PC-3 (cell line): Measurements from ENCODE around the gene TMEM161A. TPM values are rescaled to one million over a fixed set of nuclear protein-coding genes. Genes with fewer than 3 reads are reported as not detected.

Experiments
- ATAC-seq: fragments of 200-7000 bp; cut with Tn5 transposase; 2 replicates; pipeline ENCODE4 v1.9.1; 2020; ENCODE audit warnings: mild to moderate bottlenecking, moderate library complexity
- BruUV-seq: library from RNA; stranded (reverse); fragments of 400-500 nt; replicated peaks from 2 replicates; lab custom pipeline; 2021; lab: Mats Ljungman, UMichigan
- CTCF ChIA-PET: fragments of 300-600 bp; sonication (Branson Sonifier 250); formaldehyde crosslinking; loops from one replicate; lab custom pipeline; 2022; ENCODE audit warnings: antibody characterized with exemption; lab: Charles Lee
- POLR2A ChIA-PET: fragments of 300-600 bp; sonication (Branson Sonifier 250); formaldehyde crosslinking; loops from one replicate; lab custom pipeline; 2022; ENCODE audit warnings: antibody characterized with exemption; ENCODE audit not compliant: unreplicated experiment; lab: Charles Lee
- DNase-seq: peaks from one replicate; pipeline ENCODE4 v3.0.0-alpha.2; 2015
- H2AFZ ChIP-seq: fragments of 300-600 bp; sonication (generic); 2 replicates; pipeline ENCODE4 v1.6.0; 2016; ENCODE audit warnings: antibody characterized with exemption, low read length
- H3F3A ChIP-seq: fragments of 300-600 bp; sonication (generic); one replicate; pipeline ENCODE4 v1.6.0; 2017; ENCODE audit warnings: antibody characterized with exemption, low read length, control low read depth, mild to moderate bottlenecking; ENCODE audit not compliant: unreplicated experiment
- H3K27ac ChIP-seq: fragments of 300-600 bp; sonication (generic); 2 replicates; pipeline ENCODE4 v1.5.1; 2016; ENCODE audit warnings: mild to moderate bottlenecking, low read length
- H3K27me3 ChIP-seq: fragments of 300-600 bp; sonication (generic); 2 replicates; pipeline ENCODE4 v1.6.1; 2016; ENCODE audit warnings: low read length, mixed read lengths
- H3K36me3 ChIP-seq: fragments of 300-600 bp; sonication (generic); 2 replicates; pipeline ENCODE4 v1.6.1; 2016; ENCODE audit warnings: low read depth, mixed run types, low read length, mixed read lengths
- H3K4me1 ChIP-seq: fragments of 300-600 bp; sonication (generic); 2 replicates; pipeline ENCODE4 v1.5.1; 2016; ENCODE audit warnings: low read length; ENCODE audit not compliant: insufficient read depth
- H3K4me2 ChIP-seq: fragments of 300-600 bp; sonication (generic); 2 replicates; pipeline ENCODE4 v1.6.0; 2016; ENCODE audit warnings: low read length
- H3K4me3 ChIP-seq: fragments of 300-600 bp; sonication (generic); 2 replicates; pipeline ENCODE4 v1.5.1; 2016; ENCODE audit warnings: mild to moderate bottlenecking, low read length, mixed read lengths
- H3K79me2 ChIP-seq: fragments of 300-600 bp; sonication (generic); 2 replicates; pipeline ENCODE4 v1.6.1; 2017; ENCODE audit warnings: low read length, mixed read lengths
- H3K9ac ChIP-seq: fragments of 300-600 bp; sonication (generic); 2 replicates; pipeline ENCODE4 v1.6.0; 2016; ENCODE audit warnings: mild to moderate bottlenecking, low read length
- H3K9me2 ChIP-seq: fragments of 300-600 bp; sonication (generic); replicated peaks from 2 replicates; pipeline ENCODE4 v1.6.1; 2016; ENCODE audit warnings: mixed run types, low read length, mixed read lengths
- H3K9me3 ChIP-seq: fragments of 300-600 bp; sonication (generic); 2 replicates; pipeline ENCODE4 v1.6.1; 2016; ENCODE audit warnings: low read length, mixed read lengths
- H4K20me1 ChIP-seq: fragments of 300-600 bp; sonication (generic); 2 replicates; pipeline ENCODE4 v1.6.1; 2016; ENCODE audit warnings: low read length, mixed read lengths
- EZH2 ChIP-seq: fragments of 300-600 bp; sonication (generic); IDR thresholded peaks from one replicate; pipeline ENCODE4 v1.6.1; 2017; ENCODE audit warnings: antibody characterized with exemption, mild to moderate bottlenecking, low read length; ENCODE audit not compliant: unreplicated experiment
- EZH2phosphoT487 ChIP-seq: fragments of 300-600 bp; sonication (generic); IDR thresholded peaks from 2 replicates; pipeline ENCODE4 v1.6.1; 2018; ENCODE audit warnings: mild to moderate bottlenecking, antibody characterized with exemption, low read length, borderline replicate concordance
- intact Hi-C: fragments of 100-400 bp; cut with micrococcal nuclease; formaldehyde crosslinking; loops from 2 replicates; pipeline ENCODE4 v1.9.0; 2023
- total RNA-seq: library from RNA; depleted of rRNA; stranded (reverse); fragments of >200 nt; gene quantifications from 2 replicates; pipeline ENCODE4 v1.2.3, GENCODE V29; 2014
- TF ChIP-seq, protein P1 (sequence below): fragments of 300-600 bp; sonication (generic); conservative IDR thresholded peaks from 2 replicates; pipeline ENCODE4 v1.5.1; 2017; ENCODE audit warnings: antibody characterized with exemption, low read depth, mild to moderate bottlenecking, low read length

TMEM161A gene
- total RNA-seq, 1 experiment from 2014 or later = 49.9 TPM

DNA sequence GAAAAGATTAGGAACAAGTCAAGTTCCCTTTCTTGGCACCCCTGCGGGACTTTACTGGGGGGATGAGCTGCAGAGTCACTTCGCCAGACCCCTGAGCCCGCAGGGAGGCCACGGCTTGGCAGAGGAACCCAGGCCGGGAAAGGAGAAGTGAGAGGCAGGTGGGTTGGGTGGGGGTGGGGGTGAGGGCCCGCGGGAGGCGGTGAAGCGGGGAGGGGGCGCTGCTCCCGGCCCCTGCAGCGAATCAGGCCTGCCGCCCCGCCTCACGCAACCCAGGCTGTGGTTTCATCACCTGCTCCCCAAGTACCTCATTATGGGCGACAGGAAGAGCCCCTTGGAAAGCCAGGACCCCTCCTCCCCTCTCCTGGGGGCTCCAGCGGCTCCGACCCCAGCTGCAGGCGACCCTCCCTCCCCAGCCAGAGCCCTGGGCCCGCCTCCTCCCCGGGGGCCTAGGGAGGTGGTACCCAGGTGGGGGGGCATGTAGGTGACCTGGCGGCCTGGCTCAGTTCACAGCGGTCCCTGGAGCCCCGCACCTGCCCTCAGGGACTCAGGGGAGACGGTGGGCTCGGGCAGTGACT lies 22.3 kb upstream of the TMEM161A start:
- no peak for ATAC-seq
- H3K4me3 ChIP-seq = no peak overlapping the region
- no peaks in the 10 kb centered on the region for H3K9me2 ChIP-seq
- no peaks in the 10 kb centered on the region for H4K20me1 ChIP-seq
- H3K4me1 ChIP-seq = no peaks in the 10 kb centered on the region
- intact Hi-C loops = no loop called here
- ChIA-PET CTCF (no interaction called here), POLR2A (no interaction called here)
- no peak overlapping the region for H2AFZ ChIP-seq
- BruUV-seq = no TSS peak
- no peak for DNase-seq
- no peak overlapping the region for H3K9ac ChIP-seq
- no peak for TF ChIP-seq EZH2
- no peak for TF ChIP-seq EZH2phosphoT487
- TF ChIP-seq, protein P1, sequence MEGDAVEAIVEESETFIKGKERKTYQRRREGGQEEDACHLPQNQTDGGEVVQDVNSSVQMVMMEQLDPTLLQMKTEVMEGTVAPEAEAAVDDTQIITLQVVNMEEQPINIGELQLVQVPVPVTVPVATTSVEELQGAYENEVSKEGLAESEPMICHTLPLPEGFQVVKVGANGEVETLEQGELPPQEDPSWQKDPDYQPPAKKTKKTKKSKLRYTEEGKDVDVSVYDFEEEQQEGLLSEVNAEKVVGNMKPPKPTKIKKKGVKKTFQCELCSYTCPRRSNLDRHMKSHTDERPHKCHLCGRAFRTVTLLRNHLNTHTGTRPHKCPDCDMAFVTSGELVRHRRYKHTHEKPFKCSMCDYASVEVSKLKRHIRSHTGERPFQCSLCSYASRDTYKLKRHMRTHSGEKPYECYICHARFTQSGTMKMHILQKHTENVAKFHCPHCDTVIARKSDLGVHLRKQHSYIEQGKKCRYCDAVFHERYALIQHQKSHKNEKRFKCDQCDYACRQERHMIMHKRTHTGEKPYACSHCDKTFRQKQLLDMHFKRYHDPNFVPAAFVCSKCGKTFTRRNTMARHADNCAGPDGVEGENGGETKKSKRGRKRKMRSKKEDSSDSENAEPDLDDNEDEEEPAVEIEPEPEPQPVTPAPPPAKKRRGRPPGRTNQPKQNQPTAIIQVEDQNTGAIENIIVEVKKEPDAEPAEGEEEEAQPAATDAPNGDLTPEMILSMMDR = no peak
- H3K27ac ChIP-seq = no peak overlapping the region
- no peaks in the 10 kb centered on the region for H3K27me3 ChIP-seq
- H3K9me3 ChIP-seq = no peaks in the 10 kb centered on the region
- no peaks in the 10 kb centered on the region for H3K36me3 ChIP-seq
- no peak overlapping the region for H3K4me2 ChIP-seq
- no peaks in the 10 kb centered on the region for H3K79me2 ChIP-seq
- no peaks in the 10 kb centered on the region for H3F3A ChIP-seq

GRCh38 chr19:19159534-19159933 lies 21.3 kb upstream of the TMEM161A start:
- ChIA-PET CTCF (no interaction called here), POLR2A (no interaction called here)
- Histone ChIP-seq H3K9ac (no peak overlapping the region), H3K9me3 (no peaks in the 10 kb centered on the region), H3K36me3 (no peaks in the 10 kb centered on the region), H3K27ac (no peak overlapping the region), H3K4me2 (no peak overlapping the region), H3K9me2 (no peaks in the 10 kb centered on the region), H3K79me2 (no peaks in the 10 kb centered on the region), H3K4me3 (no peak overlapping the region), H3K4me1 (no peaks in the 10 kb centered on the region), H2AFZ (no peak overlapping the region), H3F3A (no peaks in the 10 kb centered on the region), H3K27me3 (no peaks in the 10 kb centered on the region), H4K20me1 (no peaks in the 10 kb centered on the region)
- no TSS peak for BruUV-seq
- TF ChIP-seq EZH2 = no peak
- TF ChIP-seq, protein P1 = no peak
- TF ChIP-seq EZH2phosphoT487 = no peak
- no peak for DNase-seq
- intact Hi-C loops = no loop called here
- ATAC-seq = no peak

GRCh38 chr19:19157808-19158207 lies 19.5 kb upstream of the TMEM161A start:
- H3K9ac ChIP-seq = no peak overlapping the region
- no peaks in the 10 kb centered on the region for H4K20me1 ChIP-seq
- no peaks in the 10 kb centered on the region for H3K9me2 ChIP-seq
- ATAC-seq = no peak
- no peaks in the 10 kb centered on the region for H3F3A ChIP-seq
- ChIA-PET POLR2A (no interaction called here), CTCF (interaction anchor here (0.6 kb wide), 1 partner anchor 126 kb away, joined by 3 read pairs; no protein-coding TSS in a partner anchor)
- H3K79me2 ChIP-seq = no peaks in the 10 kb centered on the region
- no peaks in the 10 kb centered on the region for H3K4me1 ChIP-seq
- no peaks in the 10 kb centered on the region for H3K9me3 ChIP-seq
- H2AFZ ChIP-seq = no peak overlapping the region
- no peak overlapping the region for H3K4me3 ChIP-seq
- no TSS peak for BruUV-seq
- intact Hi-C loops = no loop called here
- no peaks in the 10 kb centered on the region for H3K36me3 ChIP-seq
- H3K27me3 ChIP-seq = no peaks in the 10 kb centered on the region
- no peak overlapping the region for H3K4me2 ChIP-seq
- H3K27ac ChIP-seq = no peak overlapping the region
- TF ChIP-seq EZH2 = no peak
- TF ChIP-seq, protein P1 = no peak
- TF ChIP-seq EZH2phosphoT487 = no peak
- no peak for DNase-seq
